SJCRH30 (cell line): Measurements from ENCODE around the gene CYP2C18. TPM values are rescaled to one million over a fixed set of nuclear protein-coding genes. Genes with fewer than 3 reads are reported as not detected.

Experiments
- DNase-seq, 2 experiments: peaks; one replicate each; pipeline ENCODE4 v3.0.0-alpha.2; 2015 to 2020
- H3K27ac ChIP-seq: fragments of 250-450 bp; sonication (Bioruptor Pico); 2 replicates; pipeline ENCODE4 v1.5.1; 2020; ENCODE audit warnings: mild to moderate bottlenecking, moderate library complexity
- H3K27me3 ChIP-seq: fragments of 250-450 bp; sonication (Bioruptor Pico); 2 replicates; pipeline ENCODE4 v1.5.1; 2020; ENCODE audit warnings: mild to moderate bottlenecking, moderate library complexity
- H3K36me3 ChIP-seq: fragments of 250-450 bp; sonication (Bioruptor Pico); 2 replicates; pipeline ENCODE4 v1.5.1; 2020; ENCODE audit warnings: mild to moderate bottlenecking, moderate library complexity
- H3K4me1 ChIP-seq: fragments of 250-450 bp; sonication (Bioruptor Pico); 2 replicates; pipeline ENCODE4 v1.5.1; 2020; ENCODE audit warnings: mild to moderate bottlenecking, moderate library complexity
- H3K4me3 ChIP-seq: fragments of 250-450 bp; sonication (Bioruptor Pico); 2 replicates; pipeline ENCODE4 v1.5.1; 2020; ENCODE audit warnings: mild to moderate bottlenecking, moderate library complexity
- H3K9me3 ChIP-seq: fragments of 250-450 bp; sonication (Bioruptor Pico); replicated peaks from 2 replicates; pipeline ENCODE4 v1.5.1; 2020; ENCODE audit warnings: mild to moderate bottlenecking, moderate library complexity
- total RNA-seq: library from RNA; depleted of rRNA; stranded (reverse); fragments of >200 nt; shearing (Covaris generic); gene quantifications from 2 replicates; pipeline ENCODE4 v1.2.3, GENCODE V29; 2014; rRNA removed

CYP2C18 gene
- total RNA-seq, 1 experiment from 2014 or later = not detected

DNA sequence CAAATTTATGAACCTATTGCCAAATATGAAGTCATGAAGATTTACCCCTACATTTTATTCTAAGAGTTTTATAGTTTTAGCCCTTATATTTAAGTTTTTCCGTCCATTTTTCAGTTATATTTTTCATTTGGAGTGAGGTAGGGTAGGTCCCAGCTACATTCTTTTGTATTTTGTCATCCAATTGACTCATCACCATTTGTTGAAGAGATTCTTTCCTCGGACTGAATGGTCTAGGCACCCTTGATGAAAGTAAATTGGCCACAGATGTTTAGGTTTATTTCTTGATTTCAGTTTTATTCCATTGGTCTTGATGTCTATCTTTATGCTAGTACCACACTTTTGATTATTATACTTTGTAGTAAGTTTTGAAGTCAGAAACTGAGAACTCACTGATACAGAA is 101.7 kb downstream of the CYP2C18 start:
- no peaks in the 10 kb centered on the region for H3K36me3 ChIP-seq
- H3K4me3 ChIP-seq = no peak overlapping the region
- H3K9me3 ChIP-seq = no peaks in the 10 kb centered on the region
- no peak overlapping the region for H3K27ac ChIP-seq
- H3K4me1 ChIP-seq = no peaks in the 10 kb centered on the region
- no peaks in the 10 kb centered on the region for H3K27me3 ChIP-seq
- no peak for DNase-seq

Other genes with a start within 250 kb of the CYP2C18 start
- gene HELLS, start 137.9 kb upstream of the CYP2C18 start, total RNA-seq = 93.6 and 114 TPM in 2 replicates
- not detected in 2 replicates for gene CYP2C19, start 79.0 kb downstream of the CYP2C18 start, total RNA-seq